ENCODE data around the gene VDR.
A peak's percentile ranks its signal among the peaks of the same experiment; 100 is the strongest.

The VDR gene

DNA sequence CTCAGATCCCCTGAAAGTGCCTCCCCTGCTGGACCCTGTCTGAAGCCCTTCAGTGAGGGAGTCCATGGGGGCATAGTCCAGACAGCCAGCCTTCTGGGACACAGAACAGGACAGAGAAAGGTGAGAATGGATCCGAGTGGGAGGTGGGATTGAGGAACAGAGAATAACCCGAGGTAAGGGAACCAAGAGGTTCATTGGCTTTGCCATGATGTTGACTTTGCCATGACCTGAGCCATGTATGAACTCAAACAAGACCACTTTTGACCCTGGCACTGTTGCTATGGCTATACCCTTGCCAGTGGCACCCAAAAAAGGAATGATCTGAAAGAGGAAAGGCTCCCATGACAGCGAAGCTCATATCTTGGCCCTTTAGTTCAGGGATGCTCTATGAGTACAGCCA, 22.6 kb upstream of the VDR start:
- DNase-seq, result no peak

DNA sequence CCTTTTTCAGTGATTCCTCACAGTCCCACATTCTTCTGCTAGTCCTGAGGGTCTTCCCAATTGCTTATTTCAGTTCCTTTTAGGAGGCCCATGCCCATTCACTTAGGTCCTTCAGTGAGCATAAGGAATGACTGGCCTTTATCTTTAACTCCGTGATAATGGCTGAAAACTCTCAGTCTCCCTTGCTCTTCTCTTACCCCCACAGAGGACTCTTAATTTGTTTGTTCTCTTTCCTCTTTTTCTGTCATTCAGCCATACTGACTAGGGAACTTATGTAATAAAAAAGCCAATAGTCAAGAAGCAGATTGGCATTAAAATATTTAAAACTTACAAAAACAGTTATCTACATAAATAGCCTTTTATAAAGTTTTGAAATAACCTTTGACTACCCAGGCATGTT, 17.1 kb upstream of the VDR start:
- no peak for DNase-seq

DNA sequence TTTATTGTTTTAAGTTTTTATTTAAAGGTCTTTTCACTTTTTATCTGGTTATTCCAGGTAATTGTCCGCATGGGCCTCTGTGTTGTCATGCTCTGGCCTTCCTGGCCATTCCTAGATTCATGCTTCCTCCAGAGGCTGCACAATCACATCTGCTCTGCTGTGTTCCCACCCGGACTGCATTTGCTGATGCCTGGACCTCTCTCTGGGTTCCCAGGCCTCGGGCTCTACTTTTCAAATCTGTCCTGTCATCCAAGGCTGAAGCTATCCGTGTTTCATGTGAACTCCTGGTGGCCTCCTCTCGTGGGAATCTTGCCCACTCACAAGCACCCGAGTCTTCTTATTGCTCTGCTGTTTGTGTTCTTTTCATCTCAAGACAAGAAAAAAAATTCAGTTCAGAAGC, 16.1 kb upstream of the VDR start:
- DNase-seq, result no peak

DNA sequence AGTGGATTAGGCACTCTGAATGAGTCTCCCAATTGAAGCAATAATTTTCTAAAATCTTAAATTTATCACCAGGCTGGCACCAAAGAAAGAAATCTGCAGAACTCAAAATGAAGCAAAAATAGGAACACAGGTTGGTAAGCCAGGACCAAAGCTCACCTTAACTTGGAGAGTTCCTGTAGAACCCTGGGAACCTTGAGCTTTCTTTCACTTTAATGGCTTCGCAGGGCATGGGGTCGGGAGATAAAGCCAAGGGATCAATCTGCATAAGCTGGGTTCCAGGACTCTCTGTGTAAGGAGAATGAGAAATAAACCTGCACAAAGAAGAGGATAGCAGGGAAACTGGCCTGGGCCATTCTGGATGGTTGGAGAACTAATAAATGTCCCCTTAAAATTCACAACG, 8.3 kb upstream of the VDR start:
- no peak for DNase-seq

DNA sequence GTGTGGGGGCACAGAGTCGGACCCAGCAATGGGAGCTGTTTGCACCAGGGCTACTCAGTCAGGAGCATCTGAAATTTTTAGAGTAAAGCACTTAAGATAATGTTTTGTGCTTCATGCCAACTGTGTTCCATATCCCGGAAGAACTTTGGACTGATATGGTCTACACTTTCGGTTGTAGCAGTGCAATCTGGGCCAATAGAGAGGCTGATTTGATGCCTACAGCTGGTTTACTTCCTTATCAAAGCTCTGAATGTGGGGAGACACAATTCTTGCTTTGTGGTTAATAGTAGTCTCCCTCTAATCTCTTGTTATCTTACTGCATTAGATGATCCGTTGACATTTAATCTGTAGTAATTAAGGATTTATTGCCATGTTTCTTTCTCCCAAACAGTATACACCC, 7.8 kb upstream of the VDR start:
- DNase-seq, result no peak

DNA sequence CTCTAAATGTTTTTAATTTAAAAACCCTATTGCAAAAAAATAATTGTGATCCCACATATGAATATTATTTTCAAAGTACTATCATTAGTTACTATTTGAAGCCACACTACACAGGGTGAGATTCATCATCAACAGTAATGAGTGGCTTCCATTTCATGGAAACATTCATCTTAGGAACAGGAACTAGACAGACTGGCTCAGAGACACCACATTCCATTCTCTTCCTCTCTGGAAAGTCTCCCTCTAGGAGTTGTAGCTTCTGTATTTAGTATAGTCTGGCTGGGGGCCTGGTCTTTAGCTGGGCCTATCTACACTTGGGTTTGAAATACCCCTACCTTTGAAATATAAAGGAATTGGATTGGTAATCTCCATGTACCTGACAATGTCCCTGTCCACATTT, 6.2 kb upstream of the VDR start:
- no peak for DNase-seq

DNA sequence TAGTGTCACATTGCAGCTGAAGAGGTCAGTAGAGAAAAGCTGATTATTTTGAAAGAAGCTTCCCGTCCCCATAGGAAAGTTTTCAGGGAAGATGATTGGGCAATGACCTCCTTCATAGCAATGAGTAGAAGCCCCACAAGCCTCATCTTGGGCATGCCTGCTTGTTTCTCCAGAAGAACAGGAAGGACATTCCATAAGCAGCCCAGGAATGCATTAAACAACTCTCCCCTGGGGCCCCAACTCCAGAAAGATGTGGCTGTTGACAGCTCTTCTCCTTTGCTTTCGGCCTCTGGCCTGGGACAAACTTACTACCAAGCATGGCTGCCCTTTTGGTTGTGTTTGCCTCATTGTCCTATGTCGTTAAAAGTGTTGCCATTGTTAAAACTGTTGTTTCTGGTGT, 5.7 kb upstream of the VDR start:
- DNase-seq, result no peak

DNA sequence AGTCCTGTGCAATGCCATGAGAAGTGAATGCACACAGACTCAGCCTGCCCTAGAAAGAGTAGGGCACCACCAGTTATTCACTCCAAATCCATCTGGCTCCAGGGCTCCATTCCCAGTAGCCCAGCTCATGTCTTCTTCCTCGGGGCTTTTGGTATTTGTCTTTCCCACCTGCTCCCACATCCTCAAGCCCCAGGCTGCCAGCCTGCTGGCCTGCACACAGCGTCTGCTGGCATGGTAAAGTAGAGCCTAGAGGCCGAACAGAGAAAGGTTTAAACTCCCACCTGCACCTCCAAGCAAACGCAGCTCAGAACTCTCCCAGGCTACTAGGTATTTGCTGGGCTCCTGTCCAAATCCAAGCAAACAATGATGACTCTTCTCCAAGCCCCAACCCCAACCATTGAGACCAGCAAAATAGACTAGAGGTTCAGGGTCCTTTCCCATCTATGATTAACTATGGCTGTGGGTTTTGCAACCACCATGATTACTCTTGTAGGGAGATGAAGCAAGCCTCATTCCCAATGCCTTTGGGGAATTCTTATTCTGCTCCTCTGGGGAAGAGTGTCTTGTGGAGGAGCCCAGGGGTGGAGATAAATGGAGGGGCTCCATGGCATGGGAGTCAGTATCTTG, 5.2 kb upstream of the VDR start:
- no peak for DNase-seq

DNA sequence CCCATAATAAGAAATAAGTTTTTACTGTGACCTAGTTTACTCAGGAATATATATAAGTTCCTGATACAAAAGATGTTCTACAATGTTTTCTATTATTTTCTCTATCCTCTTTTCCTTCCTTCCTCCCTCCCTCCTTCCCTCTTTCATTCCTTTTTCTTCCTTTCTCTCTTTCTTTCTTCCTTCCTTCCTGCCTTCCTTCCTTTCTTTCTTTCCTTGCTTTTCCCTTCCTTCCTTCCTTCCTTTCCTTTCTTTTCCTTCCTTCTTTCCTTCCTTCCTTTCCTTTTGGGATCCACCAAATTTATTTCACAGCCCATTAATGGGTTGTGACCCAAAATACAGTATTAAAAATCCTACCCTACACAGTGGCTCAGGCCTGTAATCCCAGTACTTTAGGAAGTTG, 3.9 kb upstream of the VDR start:
- DNase-seq, result no peak

DNA sequence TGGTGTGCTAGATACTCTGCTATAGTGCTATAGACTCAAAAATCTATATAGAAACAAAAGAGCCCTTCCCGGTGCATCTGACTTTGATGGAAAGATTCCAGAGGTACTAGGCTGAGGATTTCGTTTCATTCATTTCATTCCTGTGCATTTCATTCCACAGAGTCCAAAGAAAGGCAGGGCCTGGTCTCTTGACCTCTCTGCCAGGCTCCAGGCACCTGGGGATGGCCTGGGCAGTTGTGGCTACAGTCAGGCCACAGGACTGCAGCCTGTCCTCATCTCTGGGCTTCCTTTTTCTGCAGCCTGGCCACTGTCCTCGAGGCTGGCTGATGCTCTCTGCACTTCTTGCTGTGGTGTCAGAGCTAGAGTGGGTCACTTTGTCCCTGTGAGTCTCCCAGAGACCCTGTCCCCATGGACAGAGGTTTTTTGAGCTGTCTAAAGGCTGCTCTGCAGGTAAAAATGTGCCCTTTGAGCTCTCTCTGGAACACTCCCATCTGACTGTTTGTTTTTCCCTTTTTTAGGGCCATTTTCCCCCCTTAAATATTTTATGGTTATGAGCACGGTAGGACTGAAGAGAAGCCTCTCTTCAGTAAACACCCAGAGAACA, 3.2 kb upstream of the VDR start:
- no peak for DNase-seq

DNA sequence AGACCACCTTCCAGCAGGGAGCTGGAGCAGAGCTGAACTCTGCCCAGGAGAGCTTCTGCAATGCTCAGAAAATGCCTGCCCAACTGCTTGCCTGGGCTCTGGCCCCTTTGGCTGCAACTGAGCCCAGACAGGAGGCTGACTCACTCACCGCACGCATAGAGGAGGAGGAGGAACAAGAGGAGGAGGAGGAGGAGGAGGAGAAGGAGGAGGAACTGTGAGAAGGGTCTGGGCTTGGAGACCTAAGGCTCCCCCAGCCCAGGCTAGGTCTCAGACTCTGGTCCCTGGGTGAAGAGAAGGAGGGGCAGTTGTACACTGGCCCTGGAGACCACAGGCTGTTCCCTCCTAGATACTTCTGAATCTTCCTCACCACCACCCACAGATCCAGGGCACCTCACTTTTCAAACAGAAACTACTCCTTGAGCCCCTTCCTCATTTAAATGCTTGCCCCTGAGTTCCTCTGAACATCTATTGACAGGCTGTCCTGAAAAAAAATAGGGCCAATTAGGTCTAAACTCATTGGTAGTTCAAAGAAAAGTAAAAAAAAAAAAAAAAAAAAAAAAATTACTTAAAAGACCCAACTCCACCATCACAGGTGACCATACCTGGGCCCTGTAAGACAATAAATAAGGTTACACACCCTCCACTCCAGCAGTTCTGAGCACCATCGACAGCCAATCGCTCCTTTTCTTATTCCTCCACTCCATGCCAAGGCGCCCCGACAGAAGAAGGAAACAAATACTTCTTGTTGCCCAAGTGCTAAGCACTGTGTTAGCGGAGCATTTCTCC, 674 bp downstream of the VDR start:
- peak in 2 of 4 experiments; percentile 17 to 28 for DNase-seq

DNA sequence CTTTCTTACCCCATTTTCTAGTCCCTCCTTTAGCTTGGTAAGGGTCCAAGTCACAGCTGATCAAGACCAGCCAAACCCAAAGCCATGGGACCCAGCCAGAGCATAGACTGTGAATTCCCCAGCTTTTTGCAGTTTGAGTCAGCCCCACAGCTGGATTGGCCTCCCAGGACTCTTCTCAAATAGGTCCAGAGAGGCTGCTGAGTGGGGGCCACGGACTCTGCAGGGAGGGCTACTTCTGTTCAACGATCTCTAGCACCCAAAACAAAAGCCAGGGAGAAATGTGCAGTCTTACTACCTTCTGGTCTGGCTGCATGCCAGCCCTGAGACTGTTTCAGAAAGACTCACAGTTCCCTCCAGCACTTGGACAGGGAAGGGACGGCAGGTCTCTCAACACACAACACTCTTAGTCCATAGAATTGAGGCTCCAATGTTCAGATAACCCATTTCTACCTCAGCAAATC, 1.6 kb downstream of the VDR start:
- no peak for DNase-seq

DNA sequence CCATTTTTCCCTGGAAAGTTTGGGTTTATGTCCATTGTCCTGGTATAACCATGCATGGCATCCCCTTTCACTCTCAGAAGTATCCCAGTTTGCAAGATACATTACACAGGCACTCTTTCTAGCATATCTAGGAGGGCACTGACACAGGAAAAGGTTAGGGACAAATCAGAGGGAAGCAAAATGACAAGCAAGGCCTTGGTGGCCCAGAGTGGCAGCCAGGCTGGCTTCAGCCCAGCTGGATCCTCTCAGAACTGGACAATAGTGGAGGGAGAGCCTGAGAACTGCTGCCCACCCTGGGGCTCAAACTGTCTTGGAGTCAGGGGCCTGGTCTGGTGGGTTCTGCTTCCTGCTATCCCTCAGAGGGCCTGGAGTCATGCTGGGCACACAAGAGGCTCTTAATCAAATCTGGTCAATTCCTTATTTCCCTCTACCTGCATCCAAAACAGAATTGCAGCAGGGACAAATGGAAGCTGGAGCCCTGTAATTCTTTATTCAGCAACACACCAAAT, 2.6 kb downstream of the VDR start:
- no peak for DNase-seq

DNA sequence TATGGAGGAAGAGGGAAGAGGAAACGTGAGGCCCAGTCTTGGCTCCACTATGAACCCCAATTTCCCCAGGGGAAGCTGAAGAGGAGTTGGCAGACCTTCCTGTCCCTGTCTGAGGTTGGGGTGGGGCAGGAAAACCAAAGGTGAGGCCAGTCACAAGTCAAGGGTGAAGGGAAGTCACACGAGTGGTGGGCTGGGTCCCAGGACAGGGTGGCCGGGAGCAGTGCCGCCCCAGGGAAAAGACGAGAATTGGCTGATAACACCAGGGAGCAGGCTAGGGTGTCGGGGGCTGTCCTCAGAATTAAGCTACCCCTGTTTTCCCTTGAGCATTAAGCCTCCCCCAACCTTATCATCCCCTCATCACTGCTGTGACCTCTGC, 3.1 kb downstream of the VDR start:
- DNase-seq, result no peak

DNA sequence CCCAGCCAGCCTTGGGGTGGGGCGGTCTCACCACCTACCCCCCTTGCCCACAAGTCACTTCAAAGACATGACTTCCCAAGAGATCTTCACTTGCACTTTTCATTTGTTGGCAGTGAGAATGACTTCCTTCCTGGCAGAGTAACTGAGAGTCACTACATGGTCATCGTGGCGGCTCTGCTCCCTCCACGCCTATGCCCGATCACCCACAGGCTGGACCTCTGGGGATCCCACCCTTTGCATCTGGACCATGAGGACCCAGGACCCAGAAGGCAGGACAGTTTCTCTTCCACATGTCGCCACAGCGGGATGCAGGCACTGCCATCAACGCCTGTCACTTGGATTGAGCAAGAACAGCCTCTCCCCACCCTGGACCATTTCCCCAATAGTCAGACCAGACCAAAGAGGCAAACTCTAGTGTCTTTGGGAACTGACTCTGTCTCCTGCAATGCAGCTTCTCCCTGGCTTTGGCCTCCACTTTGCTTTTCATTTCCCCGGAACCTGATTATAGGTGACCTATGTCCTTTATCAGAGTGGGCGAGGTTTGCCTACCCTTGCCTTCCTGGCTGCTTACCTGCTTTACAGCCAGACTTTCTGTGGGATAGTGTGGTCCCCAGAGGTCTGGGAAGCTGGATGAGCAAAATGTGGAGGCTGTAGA, 3.6 kb downstream of the VDR start:
- DNase-seq, result no peak

DNA sequence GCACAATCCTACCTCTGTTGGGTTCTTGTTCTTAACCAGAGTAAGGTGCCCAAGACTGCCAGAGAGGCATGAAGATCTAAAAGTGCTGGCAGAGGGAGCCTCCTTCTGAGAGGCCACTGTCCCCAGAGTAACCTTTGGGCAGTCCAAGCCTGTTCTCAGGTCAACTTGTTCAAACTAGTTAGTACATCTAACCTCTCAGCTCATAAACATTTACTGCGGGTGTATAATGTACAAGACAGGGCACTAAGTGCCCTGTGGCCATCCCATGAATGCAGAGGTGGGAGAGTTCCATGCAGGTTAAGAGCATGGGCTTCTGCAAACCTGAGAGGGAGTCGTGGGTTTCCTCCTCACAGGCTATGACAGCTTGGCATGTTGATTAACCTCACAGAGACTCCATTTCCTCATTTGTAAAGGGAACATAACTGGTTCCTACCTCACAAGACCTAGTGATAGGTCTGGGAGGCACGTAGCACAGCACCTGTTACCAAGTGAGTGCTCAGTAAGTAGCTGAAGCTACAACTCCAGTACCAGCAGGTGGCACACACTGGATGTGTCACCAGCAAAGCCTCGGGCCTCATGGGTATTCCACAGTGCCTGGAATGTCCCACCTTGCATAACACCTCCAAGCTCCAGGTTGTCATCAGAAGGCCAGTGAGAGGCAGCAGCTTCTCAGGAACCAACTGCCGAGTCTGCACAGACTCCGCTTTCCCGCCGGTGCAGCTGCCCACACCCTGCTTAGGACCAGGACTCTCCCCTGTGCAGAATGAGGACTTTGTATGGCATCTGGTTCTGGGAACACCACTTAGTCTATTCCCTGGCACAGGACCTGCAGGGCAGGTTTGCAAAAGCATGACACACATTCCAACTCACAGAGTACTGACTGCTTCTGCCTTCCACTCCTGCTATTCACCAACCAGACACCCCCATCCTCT, 4.4 kb downstream of the VDR start:
- DNase-seq, result no peak

DNA sequence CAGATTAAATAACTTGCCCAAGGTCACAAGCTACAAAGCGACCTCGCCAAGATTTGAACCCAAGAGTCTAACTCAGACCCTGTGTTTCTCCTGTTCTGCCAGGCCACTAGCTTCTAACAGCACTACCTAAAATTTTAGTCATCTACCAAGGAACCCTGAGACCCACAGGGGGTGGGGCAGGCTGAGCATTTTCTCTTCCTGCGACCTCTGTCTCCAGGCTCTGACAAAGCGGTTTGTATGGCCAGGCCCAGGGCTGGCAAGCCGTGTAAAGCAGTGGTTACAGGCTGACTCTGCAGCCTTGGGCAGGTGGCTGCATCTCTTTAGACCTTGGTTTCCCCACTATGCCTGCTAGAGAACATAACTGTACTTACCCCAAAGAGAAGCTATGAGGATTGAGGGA, 5.3 kb downstream of the VDR start:
- no peak for DNase-seq

DNA sequence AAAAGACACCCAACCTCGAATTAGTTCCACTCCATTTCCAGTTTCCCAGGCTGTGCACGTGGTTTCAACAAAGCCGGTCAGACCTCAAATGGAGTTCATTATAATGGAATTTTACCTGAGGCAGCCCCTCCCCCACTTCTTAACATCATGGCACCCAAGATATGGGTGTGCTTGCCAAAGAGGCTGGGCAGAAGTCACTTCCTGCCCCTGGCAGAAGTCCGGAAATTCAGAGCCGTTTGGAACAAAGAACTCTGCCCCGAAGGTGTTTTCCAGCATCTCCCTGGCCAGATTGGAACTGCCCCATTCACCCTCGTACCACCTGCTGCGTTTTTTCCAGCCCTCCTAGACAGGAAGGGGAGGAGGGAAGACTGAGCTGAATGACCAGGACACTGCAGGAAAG, 8.2 kb downstream of the VDR start:
- no peak for DNase-seq

DNA sequence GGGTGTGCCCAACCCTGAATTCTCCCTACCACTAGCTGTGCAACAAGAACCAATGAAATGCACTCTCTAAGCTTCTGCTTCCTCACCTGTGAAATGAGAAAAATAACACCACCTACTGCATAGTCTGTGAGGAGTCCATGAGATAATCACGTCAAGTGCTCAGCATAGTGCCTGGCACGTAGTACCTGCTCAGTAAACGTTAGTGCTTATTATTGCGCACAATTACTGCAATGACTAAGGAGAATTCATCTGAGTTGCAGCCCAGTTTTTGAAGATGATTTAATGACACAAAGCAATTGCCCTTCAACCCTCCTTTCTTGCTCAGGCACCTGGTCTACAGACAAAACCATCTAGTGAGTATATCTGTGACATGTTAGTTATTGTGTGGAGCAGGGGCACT, 8.8 kb downstream of the VDR start:
- no peak for DNase-seq

DNA sequence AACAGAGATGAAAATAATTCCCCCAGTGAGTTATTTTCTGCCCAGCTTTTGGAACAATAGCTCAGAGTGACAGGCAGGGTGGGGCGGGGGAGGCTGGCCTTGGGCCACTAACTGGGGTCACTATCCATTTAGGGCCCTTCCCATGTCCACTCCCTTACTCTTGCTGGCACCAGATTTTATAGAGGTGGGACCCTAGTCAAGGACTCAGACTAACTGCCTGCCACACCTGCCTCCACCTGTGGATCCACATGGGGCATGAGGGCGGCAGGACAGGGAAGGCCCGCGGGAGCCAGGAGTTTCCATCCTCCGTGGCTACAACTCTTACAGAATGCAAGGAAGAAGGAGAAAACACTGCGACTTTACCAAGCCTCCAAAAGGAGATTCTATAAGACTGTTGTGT, 10.1 kb downstream of the VDR start:
- no peak for DNase-seq

DNA sequence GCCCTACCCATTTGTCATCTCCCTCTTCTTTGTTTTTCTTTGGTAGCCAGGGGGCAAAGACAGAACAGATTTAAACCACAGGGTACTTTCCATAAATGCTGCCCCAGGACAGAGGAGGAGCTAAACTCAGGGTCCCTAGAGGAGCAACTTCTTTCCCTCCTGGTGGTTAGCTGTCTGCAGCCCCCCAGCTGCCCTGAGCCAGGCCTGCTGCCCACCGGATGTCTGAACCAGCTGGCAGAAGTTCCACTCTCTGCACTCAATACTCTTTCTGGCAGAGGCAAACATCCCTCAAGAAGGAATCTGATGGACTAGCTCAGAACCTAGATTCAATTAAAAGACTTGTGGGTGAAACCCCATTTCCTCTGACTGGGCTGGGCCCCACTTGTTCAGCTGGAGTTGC, 10.7 kb downstream of the VDR start:
- no peak for DNase-seq

DNA sequence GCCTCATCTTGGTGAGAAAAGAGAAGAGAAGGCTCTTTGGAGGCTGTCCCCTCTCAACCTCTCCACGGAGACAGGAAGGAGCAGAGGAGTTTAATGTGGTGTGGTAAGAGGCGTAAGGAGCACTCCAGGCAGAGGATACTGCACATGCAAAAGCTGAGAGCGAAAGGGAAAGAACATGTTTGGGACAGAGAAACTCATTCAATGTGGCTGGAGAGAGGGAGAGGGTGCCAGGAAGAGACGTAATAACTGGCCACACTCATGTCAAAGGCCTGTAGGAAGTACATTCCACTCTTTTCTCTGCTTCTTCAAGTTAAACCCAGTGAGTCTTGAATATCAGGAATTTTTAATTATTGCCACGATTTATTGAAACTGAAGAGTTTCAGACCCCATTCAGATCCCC, 12.0 kb downstream of the VDR start:
- no peak for DNase-seq

DNA sequence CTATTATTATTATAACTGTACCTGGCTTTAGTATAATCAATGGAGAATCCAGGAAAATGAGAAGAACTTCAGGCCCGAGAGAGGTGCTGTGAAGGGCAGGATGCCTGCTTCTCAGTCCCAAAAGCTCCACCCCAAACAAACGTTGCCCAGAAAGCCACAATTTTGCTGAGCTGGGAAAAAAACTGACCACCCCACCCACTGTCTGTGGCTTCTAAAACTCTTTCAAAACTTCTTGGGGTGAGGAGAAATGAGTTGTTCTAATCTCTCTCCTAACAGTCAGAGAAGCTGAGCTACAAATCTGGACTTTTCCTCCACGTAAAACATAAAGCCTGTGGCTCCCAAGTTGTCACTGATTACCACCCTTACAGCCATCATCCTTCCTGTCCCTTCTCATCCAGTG, 13.4 kb downstream of the VDR start:
- no peak for DNase-seq

Measured in activated naive CD4-positive, alpha-beta T cell (primary cell).